Effector memory CD8-positive, alpha-beta T cell (primary cell): ENCODE measurements around the gene HOXB5.
A peak's percentile ranks its signal among the peaks of the same experiment; 100 is the strongest.

Experiments
- ATAC-seq: fragments of 150-1000 bp; cut with Tn5 transposase; replicated peaks from 2 replicates; pipeline ENCODE4 v1.10.0; 2021; ENCODE audit warnings: mild to moderate bottlenecking, moderate library complexity
- DNase-seq, 3 experiments: peaks; one replicate each; pipeline ENCODE4 v3.0.0; 2021
- H3K27ac Mint-ChIP-seq, 2 donors: one replicate each; pipeline ENCODE4 v1.8.0; 2022; ENCODE audit warnings: mild to moderate bottlenecking in 2 of 2, mixed read lengths in 2 of 2, moderate library complexity in 2 of 2
- H3K27me3 Mint-ChIP-seq, 2 donors: one replicate each; pipeline ENCODE4 v1.8.0; 2022; ENCODE audit warnings: mixed read lengths in 2 of 2
- H3K36me3 Mint-ChIP-seq: one replicate; pipeline ENCODE4 v1.8.0; 2022; ENCODE audit warnings: mild to moderate bottlenecking, moderate library complexity, mixed read lengths; ENCODE audit not compliant: insufficient read depth
- H3K4me1 Mint-ChIP-seq, 2 donors: one replicate each; pipeline ENCODE4 v1.8.0; 2022; ENCODE audit warnings: low read depth in 2 of 2, mixed read lengths in 2 of 2
- H3K4me3 Mint-ChIP-seq, 2 donors: one replicate each; pipeline ENCODE4 v1.8.0; 2022; ENCODE audit warnings: mild to moderate bottlenecking in 2 of 2, mixed read lengths in 2 of 2, moderate library complexity in 2 of 2
- H3K9me3 Mint-ChIP-seq, 2 donors: one replicate each; pipeline ENCODE4 v1.8.0; 2022; ENCODE audit warnings: mixed read lengths in 2 of 2

HOXB5 gene

GRCh38 chr17:48625495-48626244, 32.1 kb upstream of the HOXB5 start:
- H3K36me3 Mint-ChIP-seq: peaks cover 5% of the 10 kb centered on the region
- H3K27ac Mint-ChIP-seq: peak overlapping the region; percentile 57 to 81

DNA sequence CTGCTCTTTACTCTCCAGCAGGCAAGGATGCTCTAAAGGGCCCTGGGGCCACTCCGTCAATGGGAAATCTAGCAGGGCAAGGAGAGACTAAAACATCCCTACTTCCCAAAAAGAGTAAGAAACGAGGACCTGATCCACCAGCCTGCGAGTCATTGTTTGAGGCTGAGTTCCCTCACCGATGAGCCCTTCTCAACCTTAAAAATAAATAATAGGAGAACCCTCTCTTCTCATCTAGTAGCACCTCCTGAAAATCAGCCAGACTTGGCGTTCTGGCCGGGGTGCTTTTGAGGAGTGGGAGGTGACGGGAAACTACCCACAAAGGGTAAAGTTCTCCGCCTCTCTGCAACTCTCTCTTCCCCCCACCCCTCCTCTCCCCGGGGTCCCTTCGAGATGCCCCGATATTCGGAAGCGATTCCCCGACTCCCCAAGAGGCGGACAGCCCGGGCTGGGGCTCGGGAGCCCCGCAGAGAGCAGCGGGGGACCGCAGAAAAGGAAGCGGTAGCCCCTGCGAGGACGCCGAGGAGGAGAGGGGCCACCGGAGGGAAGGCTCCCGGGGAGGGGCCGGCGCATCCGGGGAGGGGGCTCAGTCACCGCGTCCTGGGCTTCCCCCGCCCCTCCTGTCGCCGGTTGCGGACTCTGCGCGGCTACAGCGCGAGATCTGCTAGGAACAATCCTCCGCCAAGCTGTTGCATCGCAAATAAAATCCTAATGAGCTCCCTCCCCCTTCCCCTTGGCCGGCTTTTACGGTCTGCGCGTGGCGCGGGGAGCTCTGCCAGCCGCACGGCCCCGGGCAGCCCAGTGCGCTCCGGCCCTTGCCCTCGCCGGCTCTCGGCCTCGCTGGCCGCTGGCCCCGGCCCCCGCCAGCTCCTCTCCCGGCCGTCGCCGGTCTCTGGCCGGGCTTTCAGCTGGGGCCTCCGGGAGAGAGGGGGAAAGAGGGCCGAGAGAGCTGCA, 31.2 kb upstream of the HOXB5 start:
- Mint-ChIP-seq H3K4me3 (peak overlapping the region; percentile 78 to 88), H3K9me3 (no peaks in the 10 kb centered on the region), H3K4me1 (peaks cover 10 to 16% of the 10 kb centered on the region in 2 donors), H3K36me3 (peaks cover 9% of the 10 kb centered on the region), H3K27me3 (peaks cover 91 to 99% of the 10 kb centered on the region in 2 donors), H3K27ac (no peak overlapping the region)
- no peak for DNase-seq
- peak; percentile 28 for ATAC-seq

More at GRCh38 chr17:48625495-48626244, 32.1 kb upstream of the HOXB5 start:
- H3K9me3 Mint-ChIP-seq: no peaks in the 10 kb centered on the region
- peaks cover 10 to 16% of the 10 kb centered on the region in 2 donors for H3K4me1 Mint-ChIP-seq
- DNase-seq (peak in 1 of 3 experiments; percentile 38), ATAC-seq (peak; percentile 69)
- peak overlapping the region; percentile 78 to 88 for H3K4me3 Mint-ChIP-seq
- H3K27me3 Mint-ChIP-seq: peaks cover 91 to 99% of the 10 kb centered on the region in 2 donors

DNA sequence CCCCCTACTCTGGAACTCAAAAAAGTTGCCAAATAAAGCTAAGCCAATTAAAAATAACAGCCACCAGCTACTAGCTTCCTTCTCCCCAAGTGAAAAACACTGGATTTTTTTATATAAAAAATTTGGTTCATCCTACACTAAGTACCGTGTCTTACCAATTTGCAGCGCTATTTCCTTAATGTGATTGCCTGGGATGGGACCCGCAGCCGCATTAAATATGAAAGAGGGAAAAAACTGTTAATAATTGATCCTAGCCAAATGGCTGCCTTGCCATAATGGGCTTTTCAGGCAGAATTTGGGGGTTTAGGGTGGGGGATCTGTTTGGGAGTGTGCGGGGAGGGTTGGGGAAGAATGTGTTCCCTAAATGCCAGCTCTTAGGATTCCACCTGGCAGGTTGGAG, 30.5 kb upstream of the HOXB5 start:
- H3K27me3 Mint-ChIP-seq: peaks cover 91 to 99% of the 10 kb centered on the region in 2 donors
- peak overlapping the region in 1 of 2 donors; percentile 44 for H3K4me3 Mint-ChIP-seq
- ATAC-seq: no peak
- no peaks in the 10 kb centered on the region for H3K9me3 Mint-ChIP-seq
- peaks cover 12 to 16% of the 10 kb centered on the region in 2 donors for H3K4me1 Mint-ChIP-seq
- no peak overlapping the region for H3K27ac Mint-ChIP-seq
- DNase-seq: no peak
- H3K36me3 Mint-ChIP-seq: peaks cover 11% of the 10 kb centered on the region

GRCh38 chr17:48623583-48623982, 30.0 kb upstream of the HOXB5 start:
- no peak overlapping the region for H3K4me3 Mint-ChIP-seq
- H3K9me3 Mint-ChIP-seq: no peaks in the 10 kb centered on the region
- no peak for DNase-seq
- ATAC-seq: no peak
- H3K27me3 Mint-ChIP-seq: peaks cover 90 to 99% of the 10 kb centered on the region in 2 donors
- no peak overlapping the region for H3K27ac Mint-ChIP-seq
- H3K36me3 Mint-ChIP-seq: peaks cover 11% of the 10 kb centered on the region
- peaks cover 14 to 16% of the 10 kb centered on the region in 2 donors for H3K4me1 Mint-ChIP-seq

DNA sequence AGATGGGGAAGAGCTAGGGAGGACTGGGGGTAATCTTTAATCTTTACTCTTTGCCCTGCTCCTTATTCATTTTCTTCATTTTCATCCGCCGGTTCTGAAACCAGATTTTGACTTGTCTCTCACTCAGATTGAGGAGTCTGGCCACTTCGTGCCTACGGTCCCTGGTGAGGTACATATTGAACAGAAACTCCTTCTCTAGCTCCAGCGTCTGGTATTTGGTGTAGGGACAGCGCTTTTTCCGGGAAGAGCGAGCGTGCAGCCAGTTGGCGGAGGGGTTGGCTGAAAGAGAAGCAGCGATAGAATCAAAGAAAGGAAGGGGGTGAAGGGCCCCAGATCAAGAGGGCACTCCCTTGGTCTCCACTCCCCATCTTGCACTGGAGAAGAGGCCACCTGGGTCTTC, 29.3 kb upstream of the HOXB5 start:
- no peaks in the 10 kb centered on the region for H3K9me3 Mint-ChIP-seq
- H3K36me3 Mint-ChIP-seq: peaks cover 18% of the 10 kb centered on the region
- H3K27ac Mint-ChIP-seq: no peak overlapping the region
- DNase-seq (no peak), ATAC-seq (no peak)
- H3K4me1 Mint-ChIP-seq: peaks cover 16 to 19% of the 10 kb centered on the region in 2 donors
- H3K27me3 Mint-ChIP-seq: peaks cover 90 to 99% of the 10 kb centered on the region in 2 donors
- H3K4me3 Mint-ChIP-seq: no peak overlapping the region

DNA sequence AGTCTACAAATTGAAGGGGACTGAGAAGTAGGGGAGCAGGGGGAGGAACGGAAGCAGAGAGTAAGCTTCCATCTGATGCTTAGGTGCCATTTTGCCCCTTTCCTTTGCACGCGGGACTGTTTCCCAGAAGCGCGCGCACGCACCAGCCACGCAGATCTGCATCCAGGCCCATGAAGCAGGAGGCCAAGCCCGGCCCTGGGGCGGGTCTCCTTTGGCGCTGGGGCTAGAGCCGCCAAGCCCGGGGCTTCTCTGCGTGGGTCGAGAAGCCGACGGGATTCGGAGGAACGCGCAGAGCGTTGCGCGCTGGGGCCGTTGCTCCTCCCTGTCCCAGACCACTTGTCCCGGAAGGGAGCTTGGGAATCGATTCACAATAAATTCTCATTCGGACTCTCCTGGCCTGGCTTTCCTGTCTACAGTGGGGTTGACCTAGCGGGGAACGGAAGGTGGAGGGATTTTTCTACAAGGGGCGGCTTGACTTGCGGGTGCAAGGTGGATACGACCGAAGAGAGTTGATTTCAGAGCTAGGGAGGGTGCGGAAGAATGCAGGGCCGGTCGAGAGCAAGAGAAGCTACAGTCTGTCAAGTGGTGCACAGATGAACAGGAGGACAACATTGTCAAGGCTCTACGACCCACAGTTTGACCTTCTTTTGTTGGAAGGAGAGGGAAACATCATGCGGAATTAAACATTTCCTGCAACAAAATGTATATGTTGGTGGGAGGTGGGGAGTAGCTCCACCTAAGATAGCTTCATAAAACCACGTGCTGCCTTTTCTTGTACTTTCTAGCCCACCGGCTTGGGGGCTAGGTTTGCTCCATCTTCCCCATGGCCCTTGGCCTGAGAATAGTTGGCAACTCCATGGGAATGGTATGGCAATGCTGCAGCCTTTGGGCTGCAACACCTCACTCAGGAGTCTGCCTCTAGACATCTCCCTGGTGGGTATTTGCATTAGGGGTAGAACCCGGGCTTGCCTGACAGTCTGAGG, 28.1 kb upstream of the HOXB5 start:
- Mint-ChIP-seq H3K4me1 (peaks cover 20 to 21% of the 10 kb centered on the region in 2 donors), H3K4me3 (peak overlapping the region in 1 of 2 donors; percentile 15), H3K36me3 (peaks cover 21% of the 10 kb centered on the region), H3K9me3 (no peaks in the 10 kb centered on the region), H3K27ac (no peak overlapping the region), H3K27me3 (peaks cover 89 to 99% of the 10 kb centered on the region in 2 donors)
- no peak for ATAC-seq
- DNase-seq: no peak

GRCh38 chr17:48620461-48621139, 27.0 kb upstream of the HOXB5 start:
- DNase-seq (no peak), ATAC-seq (no peak)
- H3K4me1 Mint-ChIP-seq: peaks cover 13 to 18% of the 10 kb centered on the region in 2 donors
- H3K9me3 Mint-ChIP-seq: no peaks in the 10 kb centered on the region
- H3K36me3 Mint-ChIP-seq: peaks cover 19% of the 10 kb centered on the region
- no peak overlapping the region for H3K27ac Mint-ChIP-seq
- no peak overlapping the region for H3K4me3 Mint-ChIP-seq
- H3K27me3 Mint-ChIP-seq: peaks cover 90 to 99% of the 10 kb centered on the region in 2 donors

DNA sequence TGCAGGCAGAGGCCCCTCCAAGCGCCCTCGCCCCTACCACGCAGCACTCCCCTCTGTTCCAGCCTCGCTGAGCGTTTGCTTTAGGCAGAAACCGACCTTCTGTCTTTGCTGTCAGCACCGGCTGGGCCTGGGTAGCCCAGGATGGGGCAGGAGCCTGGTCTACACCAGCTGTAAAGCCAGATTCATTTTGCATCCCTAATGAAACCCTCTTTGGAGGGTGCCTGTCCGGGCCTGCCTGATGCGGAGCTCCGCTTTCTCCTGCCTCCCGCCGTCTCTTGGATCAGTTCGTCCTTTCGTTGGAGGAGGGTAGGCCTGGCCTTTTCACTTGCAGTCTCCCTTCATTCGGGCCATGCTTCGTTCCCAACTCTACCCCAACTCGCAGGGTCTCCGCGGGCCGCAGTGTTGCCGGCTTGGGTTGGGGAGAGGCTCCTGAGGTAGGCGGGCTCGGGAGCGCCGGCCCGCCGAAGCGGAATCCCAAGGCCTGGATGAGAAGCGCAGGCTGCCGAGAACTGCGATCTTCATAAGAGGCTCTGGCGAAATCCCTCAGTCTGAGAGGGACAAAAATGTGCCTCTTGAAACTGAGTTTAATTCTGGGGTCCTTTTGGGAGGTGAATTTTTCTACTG, 26.4 kb upstream of the HOXB5 start:
- Mint-ChIP-seq H3K27me3 (peaks cover 94 to 99% of the 10 kb centered on the region in 2 donors), H3K4me1 (peaks cover 9 to 17% of the 10 kb centered on the region in 2 donors), H3K9me3 (no peaks in the 10 kb centered on the region), H3K27ac (no peak overlapping the region), H3K4me3 (peak overlapping the region in 1 of 2 donors; percentile 12), H3K36me3 (peaks cover 19% of the 10 kb centered on the region)
- ATAC-seq (no peak), DNase-seq (no peak)

DNA sequence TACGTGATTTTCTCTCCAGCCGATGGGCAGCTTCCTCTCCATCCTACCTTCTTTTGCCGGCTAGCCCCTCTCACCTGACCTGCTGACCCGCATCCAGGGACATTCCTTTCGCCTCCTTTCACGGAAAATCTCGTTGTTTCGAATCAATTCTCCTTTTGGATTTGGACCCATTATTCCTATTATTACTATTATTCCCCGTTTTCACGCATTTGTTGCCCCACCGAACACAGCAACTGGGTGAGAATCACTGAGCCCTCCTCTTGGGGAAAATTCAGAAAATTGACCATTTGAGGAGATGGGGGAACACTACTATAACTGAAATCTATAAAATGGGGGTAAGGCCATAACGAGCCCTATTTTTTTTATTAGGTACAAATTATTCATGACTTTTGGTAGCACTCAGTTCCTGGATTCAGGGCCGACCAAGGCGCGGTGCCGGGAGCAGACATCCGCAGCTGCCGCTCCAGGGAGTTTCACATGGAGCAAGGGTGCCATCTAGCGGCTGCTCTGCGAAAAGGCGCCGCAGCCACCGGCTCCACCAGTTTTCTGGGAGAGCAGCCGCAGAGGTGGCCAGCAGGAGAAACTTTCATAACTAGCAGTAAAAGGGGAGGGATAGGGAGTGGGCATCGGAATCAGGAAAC, 24.8 kb upstream of the HOXB5 start:
- H3K4me3 Mint-ChIP-seq: peak overlapping the region in 1 of 2 donors; percentile 55

DNA sequence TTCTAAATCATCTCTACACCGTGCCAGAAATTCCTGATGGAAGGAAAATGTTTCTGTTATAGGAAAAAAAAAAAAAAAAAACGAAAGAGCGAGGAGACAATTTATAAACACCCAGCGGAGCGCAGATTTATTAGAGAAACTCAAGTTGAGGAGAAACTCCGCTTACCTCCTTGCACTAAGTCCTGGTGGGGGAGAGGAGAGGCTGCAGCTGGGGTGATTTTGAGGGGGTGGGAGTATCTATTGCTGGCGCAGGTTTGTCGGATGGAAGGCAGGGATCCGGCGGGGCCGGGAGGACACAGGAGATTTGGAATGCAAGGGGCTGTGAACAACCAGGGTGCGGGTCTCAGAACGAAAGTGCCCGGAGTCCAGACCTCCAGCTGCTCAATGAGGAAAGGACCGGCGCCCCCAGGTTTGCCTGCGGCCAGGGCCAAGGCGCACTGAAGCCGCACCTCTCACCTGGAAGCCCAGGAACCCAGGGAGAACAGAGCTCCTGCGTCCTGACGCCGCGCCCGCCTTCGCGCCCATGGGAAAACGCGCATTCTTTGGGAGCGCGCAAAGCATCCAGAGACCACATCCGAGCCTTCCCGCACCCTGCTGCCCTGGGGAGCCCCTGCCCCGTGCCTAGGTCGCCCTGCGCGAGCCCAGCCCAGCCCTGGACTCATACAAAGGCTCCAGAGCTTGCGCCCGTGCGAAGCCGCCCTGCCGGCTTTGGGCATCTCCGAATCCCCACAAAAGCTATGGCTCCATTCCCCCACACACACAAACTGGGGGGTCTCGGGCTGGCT, 24.1 kb upstream of the HOXB5 start:
- Mint-ChIP-seq H3K27ac (peak overlapping the region in 1 of 2 donors; percentile 77), H3K27me3 (peaks cover 90 to 100% of the 10 kb centered on the region in 2 donors), H3K4me3 (peak overlapping the region; percentile 44 to 55), H3K9me3 (no peaks in the 10 kb centered on the region), H3K4me1 (peaks cover 26 to 31% of the 10 kb centered on the region in 2 donors), H3K36me3 (peaks cover 32% of the 10 kb centered on the region)
- no peak for DNase-seq
- ATAC-seq: no peak

More for the DNA sequence above, 24.8 kb upstream of the HOXB5 start:
- H3K27ac Mint-ChIP-seq: no peak overlapping the region
- peaks cover 30% of the 10 kb centered on the region for H3K36me3 Mint-ChIP-seq
- peaks cover 21 to 26% of the 10 kb centered on the region in 2 donors for H3K4me1 Mint-ChIP-seq
- no peaks in the 10 kb centered on the region for H3K9me3 Mint-ChIP-seq
- H3K27me3 Mint-ChIP-seq: peaks cover 97 to 100% of the 10 kb centered on the region in 2 donors
- DNase-seq: peak; percentile 81 to 86 (median 84)
- peak; percentile 74 for ATAC-seq
